K562 (cell line): Measurements from ENCODE around the gene SLC18B1. TPM values are rescaled to one million over a fixed set of nuclear protein-coding genes. Genes with fewer than 3 reads are reported as not detected.

Experiments
- ATF7 ChIP-seq: fragments of 450-650 bp; IDR thresholded peaks from 2 replicates; pipeline ENCODE4 v1.7.1; 2014; ENCODE audit warnings: mild to moderate bottlenecking, moderate library complexity
- CBX2 ChIP-seq: fragments of 200-600 bp; sonication (generic); IDR thresholded peaks from one replicate; pipeline ENCODE4 v1.6.1; 2012; ENCODE audit warnings: mild to moderate bottlenecking, low read length, inconsistent platforms; ENCODE audit not compliant: insufficient read depth, poor library complexity, severe bottlenecking
- ETV1 ChIP-seq: fragments of 450-650 bp; conservative IDR thresholded peaks from 2 replicates; pipeline ENCODE4 v1.6.1; 2016; ENCODE audit warnings: missing genetic modification characterization, control low read depth, low read depth, missing compliant biosample characterization
- HMGN3 ChIP-seq: IDR thresholded peaks from 2 replicates; pipeline ENCODE4 v1.6.1; 2011; ENCODE audit warnings: borderline replicate concordance, low read depth, mild to moderate bottlenecking, mixed read lengths, low read length; ENCODE audit not compliant: insufficient read length; ENCODE audit errors: extremely low read depth
- LARP7 ChIP-seq: fragments of 450-650 bp; IDR thresholded peaks from 2 replicates; pipeline ENCODE4 v1.6.1; 2016
- NFRKB ChIP-seq: fragments of 450-650 bp; IDR thresholded peaks from 2 replicates; pipeline ENCODE4 v1.6.1; 2016; ENCODE audit warnings: low read depth
- NR2C2 ChIP-seq, 2 experiments: fragments of 200-800 bp in 1 of 2; sonication (Bioruptor generic) in 1 of 2; sonication (generic) in 1 of 2; formaldehyde crosslinking in 1 of 2; IDR thresholded peaks; 2 replicates each; pipeline versions ENCODE4 v1.6.1 to v1.8.0; 2016 to 2022; ENCODE audit warnings: mild to moderate bottlenecking in 1 of 2, missing compliant biosample characterization in 1 of 2, missing genetic modification characterization in 1 of 2, missing genetic modification reagents in 1 of 2
- PML ChIP-seq: IDR thresholded peaks from 2 replicates; pipeline ENCODE4 v1.6.1; 2012; ENCODE audit warnings: low read length, inconsistent platforms
- SOX6 ChIP-seq: fragments of 450-650 bp; IDR thresholded peaks from 2 replicates; pipeline ENCODE4 v1.6.1; 2014; ENCODE audit warnings: mild to moderate bottlenecking
- U2AF2 ChIP-seq: fragments of 200-400 bp; formaldehyde crosslinking; optimal IDR thresholded peaks from 2 replicates; pipeline ENCODE3; 2017; ENCODE audit warnings: low read depth, mild to moderate bottlenecking, low read length
- ZBTB40 ChIP-seq, 2 experiments: fragments of 450-650 bp in 1 of 2; sonication (generic) in 1 of 2; formaldehyde crosslinking in 1 of 2; IDR thresholded peaks; 2 replicates each; pipeline versions ENCODE4 v1.7.1 to v1.9.0; 2016 to 2022; ENCODE audit warnings: inconsistent platforms in 1 of 2, mild to moderate bottlenecking in 1 of 2, missing genetic modification reagents in 1 of 2
- ZBTB5 ChIP-seq: fragments of 450-650 bp; IDR thresholded peaks from 2 replicates; pipeline ENCODE4 v1.6.1; 2017; ENCODE audit warnings: antibody characterized with exemption
- ZNF165 ChIP-seq: fragments of 250-450 bp; sonication (Bioruptor Pico); IDR thresholded peaks from 2 replicates; pipeline ENCODE4 v1.4.0; 2020; ENCODE audit warnings: borderline replicate concordance
- ZNF444 ChIP-seq: fragments of 250-450 bp; sonication (Bioruptor Pico); IDR thresholded peaks from 2 replicates; pipeline ENCODE4 v1.4.0; 2020; ENCODE audit warnings: mild to moderate bottlenecking, moderate library complexity
- ZNF695 ChIP-seq: fragments of 450-650 bp; formaldehyde crosslinking; IDR thresholded peaks from 2 replicates; pipeline ENCODE4 v1.4.0; 2020; ENCODE audit warnings: mild to moderate bottlenecking, moderate library complexity
- polyA plus RNA-seq, 8 experiments: library from polyadenylated mRNA; depleted of rRNA in 4 of 8; stranded (reverse) in 5 of 8; unstranded in 3 of 8; fragments of >200 nt; fragmentation: Nextera tagmentation in 2 of 8; fragmentation: Illumina TruSeq in 1 of 8; extraction: Ambion mirVana in 2 of 8; extraction: Trizol in 1 of 8; gene quantifications; 2 replicates each; pipeline versions ENCODE4 v1.2.1 to v1.2.3, GENCODE V29; 2011 to 2014; ENCODE audit warnings: inconsistent platforms in 1 of 8, missing spikeins in 1 of 8
- total RNA-seq, 7 experiments: library from RNA; depleted of rRNA in 6 of 7; stranded (reverse); fragments of >200 nt in 6 of 7; fragmentation: Illumina TruSeq in 2 of 7; extraction: Trizol in 2 of 7; gene quantifications; 2 replicates each; pipeline versions ENCODE4 v1.2.1 to v1.2.3, GENCODE V29; 2011 to 2021; ENCODE audit warnings: low replicate concordance in 1 of 7

Gene SLC18B1
- total and polyA plus RNA-seq, 9 of the 15 experiments (the other 6 are each of a cell fraction or from before 2014, with no cell fraction given), result 10.4 to 49.1 (median 32.0) TPM

DNA sequence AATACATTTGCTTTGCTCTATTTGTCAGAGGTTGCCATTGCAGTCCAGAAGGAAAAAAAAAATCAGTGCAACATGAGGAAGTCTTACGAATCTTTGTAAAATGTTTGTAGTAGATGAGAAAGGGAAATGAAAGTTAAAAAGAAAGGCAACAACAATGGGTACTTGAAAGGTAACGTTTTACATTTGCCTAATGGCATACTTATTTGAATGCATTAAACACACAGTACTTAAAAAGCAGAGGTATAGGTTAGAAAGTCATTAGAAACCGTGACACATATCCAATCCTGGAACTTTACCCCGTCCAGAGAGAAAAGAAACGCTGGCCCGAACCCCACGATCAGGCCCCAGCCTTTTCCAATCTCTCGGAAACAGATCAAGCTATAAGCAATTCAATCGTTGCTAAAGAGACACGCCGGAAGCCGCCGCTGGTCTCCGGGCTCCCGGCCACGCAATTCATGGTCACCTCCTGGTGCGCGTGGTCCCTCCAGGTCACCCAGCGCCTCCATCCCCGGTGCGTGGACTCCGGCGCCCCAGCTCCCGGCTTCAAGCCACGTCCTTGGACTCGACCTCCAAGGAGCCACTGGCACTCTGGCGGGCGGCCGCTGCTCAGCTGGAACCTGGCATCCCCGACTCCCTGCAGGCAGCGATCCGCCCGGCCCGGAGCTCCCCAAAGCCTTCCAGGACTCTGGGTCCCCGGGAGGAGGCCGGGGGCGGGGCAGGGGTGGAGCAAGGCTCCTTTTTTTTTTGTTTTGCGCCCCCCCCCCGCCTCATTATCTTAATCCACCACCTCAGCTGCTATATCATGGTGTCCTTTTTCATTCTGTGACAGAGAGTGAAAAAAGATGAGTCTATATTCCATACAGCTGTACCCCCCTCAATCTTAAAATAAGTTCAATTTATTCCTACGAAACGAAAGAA is at the start of gene SLC18B1 (continued):
- no peak for TF ChIP-seq ZBTB40 (IDR thresholded peaks at IDR 0.05)
- TF ChIP-seq ZBTB40 (CRISPR knock-in tag; IDR thresholded peaks at IDR 0.05), result no peak
- no peak for TF ChIP-seq LARP7
- no peak for TF ChIP-seq ZNF695 (CRISPR knock-in tag)
- peak; percentile 51 for TF ChIP-seq ETV1 (tag)
- TF ChIP-seq NR2C2 (CRISPR knock-in tag; IDR thresholded peaks at IDR 0.05), result no peak
- peak; percentile 51; the same call in 1 of the 2 replicates for TF ChIP-seq NR2C2 (tag; IDR thresholded peaks at IDR 0.05)
- TF ChIP-seq ZNF165 (CRISPR knock-in tag), result no peak
- 0 out of 2 replicates have a peak, but pooled peaks have one; percentile 13 for TF ChIP-seq PML
- peak; percentile 35; the same call in 1 of the 2 replicates for TF ChIP-seq ATF7
- TF ChIP-seq CBX2, result no peak
- no peak for TF ChIP-seq ZNF444 (CRISPR knock-in tag)
- no peak for TF ChIP-seq ZBTB5
- TF ChIP-seq U2AF2, result no peak
- no peak for TF ChIP-seq SOX6
- peak; percentile 66 for TF ChIP-seq HMGN3
- no peak for TF ChIP-seq NFRKB
